ENCODE measurements around the gene PAX5.

PAX5 gene

DNA sequence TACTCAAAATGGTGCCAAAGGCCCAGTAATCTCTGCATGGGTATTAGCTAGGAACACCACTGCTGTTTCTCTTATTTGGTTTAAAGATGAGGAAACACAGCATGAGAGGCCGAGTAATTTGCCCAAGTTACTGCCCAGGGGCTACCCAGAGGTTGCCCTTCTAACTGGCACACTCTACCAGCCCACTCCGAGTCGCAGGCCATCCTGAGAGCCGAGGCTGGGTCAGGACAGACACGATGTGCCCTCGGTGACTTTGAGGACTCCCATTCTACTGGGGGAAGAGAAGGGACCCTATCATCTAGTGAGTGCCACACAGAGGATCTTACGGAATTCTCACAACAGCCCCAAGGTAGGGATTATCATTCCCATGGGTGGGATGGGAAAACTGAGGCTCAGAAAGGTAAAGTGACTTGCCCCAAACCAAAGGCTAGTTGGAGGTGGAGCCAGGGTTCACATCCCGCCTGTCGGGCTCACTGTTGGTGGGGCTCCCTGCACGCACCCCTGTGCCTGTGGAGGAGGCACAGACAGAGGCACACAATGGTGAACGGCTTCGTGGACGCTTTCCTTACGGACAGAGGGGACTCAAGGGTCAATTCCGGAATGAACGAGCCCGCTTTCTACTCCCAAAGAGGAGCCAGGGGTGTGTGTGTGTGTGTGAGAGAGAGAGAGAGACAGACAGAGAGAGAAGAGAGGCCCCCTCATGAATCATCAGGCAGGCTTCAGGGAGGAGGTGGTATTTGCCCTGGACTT, 236.4 kb downstream of the PAX5 start:
- Histone ChIP-seq H3K27ac (ENCODE audit: insufficient read depth, low read depth, low read length, poor library complexity, severe bottlenecking) (no peak overlapping the region), H3K36me3 (ENCODE audit: control insufficient read depth, insufficient read depth, low read length) (no peaks in the 10 kb centered on the region), H3K9me3 (ENCODE audit: control insufficient read depth, low read length) (no peaks in the 10 kb centered on the region), H3K4me1 (ENCODE audit: control insufficient read depth, insufficient read depth, low read length) (peaks cover 7% of the 10 kb centered on the region), H3K4me3 (ENCODE audit: insufficient read depth, low read depth, low read length) (no peak overlapping the region), H3K27me3 (ENCODE audit: control insufficient read depth, insufficient read depth, low read length, poor library complexity, severe bottlenecking) (no peaks in the 10 kb centered on the region)
- WGBS, 2 experiments = 90% methylated on average over 17 of the region's 17 CpGs

DNA sequence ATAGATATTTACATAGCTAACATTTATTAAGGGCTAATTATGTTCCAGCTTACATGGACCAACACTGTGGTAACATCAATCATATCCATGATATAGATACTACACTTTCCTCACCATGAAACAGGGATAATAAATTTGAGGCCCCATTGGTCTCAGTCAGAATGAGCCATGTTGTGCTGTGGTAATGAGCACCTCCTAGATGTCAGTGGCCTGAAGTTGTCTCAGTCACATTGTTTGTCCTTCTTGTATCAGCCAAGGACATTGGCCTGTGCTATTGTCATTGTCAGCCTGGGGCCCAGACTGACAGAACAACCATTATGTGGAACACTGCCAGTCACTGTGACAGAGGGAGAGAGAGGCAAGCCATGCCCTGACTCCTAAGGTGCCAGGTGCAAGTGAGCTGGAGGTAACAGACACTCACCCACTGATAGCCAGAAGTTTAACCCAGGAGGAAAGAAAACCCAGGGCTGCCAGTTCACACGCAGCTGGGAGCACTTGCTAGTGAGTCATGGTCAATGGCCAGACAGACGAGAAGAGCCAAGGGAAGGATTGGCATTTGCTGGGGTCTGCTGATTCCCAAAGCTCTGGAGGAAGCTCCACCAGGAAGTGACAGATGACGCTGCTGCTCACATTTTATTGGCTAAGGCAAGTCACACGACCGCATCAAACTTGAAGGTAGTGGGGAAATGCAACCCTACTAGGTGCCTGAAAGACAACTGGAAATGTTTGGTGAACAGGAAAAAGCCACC, 237.2 kb downstream of the PAX5 start:
- Histone ChIP-seq H3K4me3 (ENCODE audit: insufficient read depth, low read depth, low read length) (no peak overlapping the region), H3K4me1 (ENCODE audit: control insufficient read depth, insufficient read depth, low read length) (no peaks in the 10 kb centered on the region), H3K27me3 (ENCODE audit: control insufficient read depth, insufficient read depth, low read length, poor library complexity, severe bottlenecking) (no peaks in the 10 kb centered on the region), H3K36me3 (ENCODE audit: control insufficient read depth, insufficient read depth, low read length) (no peaks in the 10 kb centered on the region), H3K27ac (ENCODE audit: insufficient read depth, low read depth, low read length, poor library complexity, severe bottlenecking) (no peak overlapping the region), H3K9me3 (ENCODE audit: control insufficient read depth, low read length) (no peaks in the 10 kb centered on the region)
- WGBS, 2 experiments = 89 to 91% methylated on average over 5 of the region's 5 CpGs

DNA sequence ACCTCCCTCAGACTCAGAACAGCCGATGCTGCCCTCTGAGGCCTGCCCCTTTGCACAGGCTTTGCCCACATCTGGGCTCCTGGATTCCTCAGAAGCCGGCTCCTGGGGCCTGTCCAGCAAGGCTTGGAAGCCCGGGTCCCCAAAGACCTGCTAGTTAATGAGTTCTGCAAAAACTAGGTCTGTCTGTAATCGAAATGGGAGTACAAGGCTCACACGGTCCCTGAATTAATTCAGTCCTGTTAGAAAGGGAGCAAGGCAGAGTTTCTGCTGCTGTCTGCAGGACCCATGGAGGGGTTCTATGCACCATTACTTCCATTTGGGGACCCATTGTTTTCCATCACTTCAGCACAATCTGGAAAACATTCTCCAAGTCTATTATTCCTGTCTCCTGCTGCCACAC, 239.6 kb downstream of the PAX5 start:
- H3K27me3 ChIP-seq (ENCODE audit: control insufficient read depth, insufficient read depth, low read length, poor library complexity, severe bottlenecking) = no peaks in the 10 kb centered on the region
- peaks cover 5% of the 10 kb centered on the region for H3K4me1 ChIP-seq (ENCODE audit: control insufficient read depth, insufficient read depth, low read length)
- no peaks in the 10 kb centered on the region for H3K9me3 ChIP-seq (ENCODE audit: control insufficient read depth, low read length)
- WGBS, 2 experiments = 85 to 90% methylated on average over 5 of the region's 5 CpGs
- H3K36me3 ChIP-seq (ENCODE audit: control insufficient read depth, insufficient read depth, low read length) = no peaks in the 10 kb centered on the region
- H3K27ac ChIP-seq (ENCODE audit: insufficient read depth, low read depth, low read length, poor library complexity, severe bottlenecking) = no peak overlapping the region
- H3K4me3 ChIP-seq (ENCODE audit: insufficient read depth, low read depth, low read length) = no peak overlapping the region

DNA sequence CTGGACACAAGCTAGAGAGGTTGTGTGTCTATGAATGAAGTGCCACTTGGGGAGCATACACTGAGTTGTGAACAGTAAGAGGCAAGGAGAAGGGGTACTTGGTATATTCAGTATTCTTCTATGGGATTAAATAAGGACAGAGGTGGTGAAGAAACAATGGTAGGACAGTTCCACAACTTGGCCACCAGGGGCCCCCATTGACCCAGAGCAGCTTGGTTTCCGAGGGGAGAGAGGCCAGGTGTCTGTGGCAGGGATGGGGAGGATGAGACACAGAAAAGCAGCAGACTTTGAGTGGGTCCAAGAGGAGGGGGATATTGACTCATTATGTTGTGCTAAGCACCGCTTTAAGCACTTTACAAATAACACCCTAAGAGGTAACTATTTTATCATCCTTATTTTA, 240.8 kb downstream of the PAX5 start:
- WGBS, 2 experiments = 72 to 86% methylated on average over 1 to 2 of the region's 2 CpGs
- Histone ChIP-seq H3K4me3 (ENCODE audit: insufficient read depth, low read depth, low read length) (no peak overlapping the region), H3K27ac (ENCODE audit: insufficient read depth, low read depth, low read length, poor library complexity, severe bottlenecking) (no peak overlapping the region), H3K9me3 (ENCODE audit: control insufficient read depth, low read length) (no peaks in the 10 kb centered on the region), H3K36me3 (ENCODE audit: control insufficient read depth, insufficient read depth, low read length) (no peaks in the 10 kb centered on the region), H3K4me1 (ENCODE audit: control insufficient read depth, insufficient read depth, low read length) (peaks cover 5% of the 10 kb centered on the region), H3K27me3 (ENCODE audit: control insufficient read depth, insufficient read depth, low read length, poor library complexity, severe bottlenecking) (no peaks in the 10 kb centered on the region)

DNA sequence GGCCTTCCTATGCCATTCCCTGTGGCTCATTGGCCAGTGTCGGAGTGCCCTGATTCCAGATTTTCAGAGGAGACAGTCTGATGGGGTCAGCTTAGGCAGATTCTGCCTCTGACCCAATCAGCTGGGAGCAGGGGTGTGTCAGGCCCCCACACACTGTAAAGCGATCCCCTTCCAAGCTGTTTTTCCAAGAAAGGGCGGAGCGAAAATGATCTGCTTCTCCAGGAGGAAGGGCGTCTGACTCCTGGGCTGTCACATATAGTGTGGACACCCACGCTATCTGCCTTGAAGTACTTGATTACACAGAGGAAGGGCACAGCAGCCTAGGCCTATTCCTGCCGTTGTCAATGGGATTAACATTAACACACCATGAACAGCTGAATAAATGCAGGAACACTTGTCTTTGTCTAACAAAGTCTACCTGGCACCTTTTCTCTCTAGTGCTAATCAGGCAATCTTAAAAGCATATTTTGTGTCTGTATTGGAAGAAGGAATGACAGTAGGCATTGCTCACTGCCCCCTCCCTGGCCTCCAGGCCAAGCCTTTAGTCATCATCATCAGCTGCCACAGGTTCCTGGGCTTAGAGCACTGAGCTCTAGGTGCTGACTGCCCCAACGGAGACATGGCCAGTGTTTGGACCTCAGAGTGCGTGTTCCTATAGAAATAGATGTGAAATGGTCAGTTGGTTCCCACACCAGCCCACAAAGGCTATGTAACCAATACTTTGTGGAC, 242.7 kb downstream of the PAX5 start:
- H3K36me3 ChIP-seq (ENCODE audit: control insufficient read depth, insufficient read depth, low read length) = no peaks in the 10 kb centered on the region
- H3K9me3 ChIP-seq (ENCODE audit: control insufficient read depth, low read length) = no peaks in the 10 kb centered on the region
- WGBS, 2 experiments = 78 to 80% methylated on average over 9 of the region's 9 CpGs
- no peak overlapping the region for H3K4me3 ChIP-seq (ENCODE audit: insufficient read depth, low read depth, low read length)
- no peak overlapping the region for H3K27ac ChIP-seq (ENCODE audit: insufficient read depth, low read depth, low read length, poor library complexity, severe bottlenecking)
- H3K27me3 ChIP-seq (ENCODE audit: control insufficient read depth, insufficient read depth, low read length, poor library complexity, severe bottlenecking) = no peaks in the 10 kb centered on the region
- peaks cover 5% of the 10 kb centered on the region for H3K4me1 ChIP-seq (ENCODE audit: control insufficient read depth, insufficient read depth, low read length)

DNA sequence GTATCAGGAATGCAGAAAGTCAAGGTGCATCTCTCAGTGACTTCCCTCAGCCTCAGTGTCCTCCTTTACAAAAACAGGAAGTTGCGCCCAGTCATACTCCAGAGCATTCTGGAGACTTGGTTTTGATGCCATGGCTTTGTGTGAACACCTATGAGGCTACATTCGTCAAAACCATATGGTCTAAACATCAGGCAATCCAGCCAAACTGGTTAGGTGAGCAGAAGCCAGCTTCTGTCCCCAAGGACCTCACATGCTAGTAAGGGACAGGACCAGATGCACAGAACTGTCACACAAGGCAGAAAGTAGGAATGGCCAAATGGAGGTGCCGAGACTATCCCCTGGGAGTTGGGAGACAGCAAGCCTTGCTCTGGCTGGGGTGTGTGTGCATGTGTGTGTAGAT, 244.2 kb downstream of the PAX5 start:
- H3K4me1 ChIP-seq (ENCODE audit: control insufficient read depth, insufficient read depth, low read length) = peaks cover 5% of the 10 kb centered on the region
- no peak overlapping the region for H3K27ac ChIP-seq (ENCODE audit: insufficient read depth, low read depth, low read length, poor library complexity, severe bottlenecking)
- no peaks in the 10 kb centered on the region for H3K27me3 ChIP-seq (ENCODE audit: control insufficient read depth, insufficient read depth, low read length, poor library complexity, severe bottlenecking)
- H3K36me3 ChIP-seq (ENCODE audit: control insufficient read depth, insufficient read depth, low read length) = no peaks in the 10 kb centered on the region
- no peak overlapping the region for H3K4me3 ChIP-seq (ENCODE audit: insufficient read depth, low read depth, low read length)
- H3K9me3 ChIP-seq (ENCODE audit: control insufficient read depth, low read length) = no peaks in the 10 kb centered on the region
- WGBS, 2 experiments = 61 to 64% methylated on average over 3 of the region's 3 CpGs

DNA sequence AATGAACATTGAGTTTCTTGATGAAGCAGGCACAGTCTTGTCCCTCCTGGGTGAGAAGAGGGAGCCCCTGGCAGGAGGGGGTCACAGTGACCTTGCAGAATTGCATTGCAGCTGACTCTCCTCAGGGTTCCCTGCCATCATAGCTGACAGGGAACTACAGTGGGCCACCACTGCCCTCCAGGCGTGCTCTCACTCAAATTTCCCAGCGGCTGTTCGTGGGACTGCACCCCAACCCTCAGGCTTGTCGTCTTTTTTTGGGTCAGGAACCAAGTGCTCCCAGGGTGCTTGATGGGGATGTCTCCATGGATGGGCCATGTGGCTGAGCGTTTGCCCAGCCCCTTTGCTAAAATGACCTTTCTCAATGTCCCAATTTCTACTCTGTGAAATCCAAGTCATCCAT, 245.5 kb downstream of the PAX5 start:
- H3K27ac ChIP-seq (ENCODE audit: insufficient read depth, low read depth, low read length, poor library complexity, severe bottlenecking) = no peak overlapping the region
- no peak overlapping the region for H3K4me3 ChIP-seq (ENCODE audit: insufficient read depth, low read depth, low read length)
- H3K36me3 ChIP-seq (ENCODE audit: control insufficient read depth, insufficient read depth, low read length) = no peaks in the 10 kb centered on the region
- peaks cover 5% of the 10 kb centered on the region for H3K4me1 ChIP-seq (ENCODE audit: control insufficient read depth, insufficient read depth, low read length)
- H3K27me3 ChIP-seq (ENCODE audit: control insufficient read depth, insufficient read depth, low read length, poor library complexity, severe bottlenecking) = no peaks in the 10 kb centered on the region
- H3K9me3 ChIP-seq (ENCODE audit: control insufficient read depth, low read length) = no peaks in the 10 kb centered on the region
- WGBS, 2 experiments = 56 to 59% methylated on average over 5 of the region's 5 CpGs

DNA sequence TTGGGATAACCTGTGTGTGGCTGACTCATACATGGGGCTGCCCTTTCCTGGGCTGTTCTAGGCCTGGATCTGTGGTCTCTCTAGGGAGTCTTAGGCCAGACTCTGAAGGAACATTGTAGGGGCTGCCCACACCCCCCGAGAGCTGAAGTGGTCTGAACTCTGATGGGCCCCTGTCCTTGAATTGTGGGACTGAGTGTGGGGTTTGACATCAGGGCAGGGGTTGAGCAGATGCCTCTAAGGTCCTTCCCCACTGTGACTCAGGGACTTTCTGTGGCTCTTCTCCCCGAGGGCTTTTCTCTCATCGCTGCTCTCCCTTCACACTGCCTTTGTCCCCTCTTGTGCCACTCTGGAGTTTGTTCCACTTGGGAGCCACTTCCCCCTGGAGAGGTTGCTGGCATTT, 246.4 kb downstream of the PAX5 start:
- 59 to 60% methylated on average over 3 of the region's 3 CpGs for WGBS, 2 experiments
- Histone ChIP-seq H3K36me3 (ENCODE audit: control insufficient read depth, insufficient read depth, low read length) (no peaks in the 10 kb centered on the region), H3K9me3 (ENCODE audit: control insufficient read depth, low read length) (no peaks in the 10 kb centered on the region), H3K27ac (ENCODE audit: insufficient read depth, low read depth, low read length, poor library complexity, severe bottlenecking) (no peak overlapping the region), H3K27me3 (ENCODE audit: control insufficient read depth, insufficient read depth, low read length, poor library complexity, severe bottlenecking) (no peaks in the 10 kb centered on the region), H3K4me1 (ENCODE audit: control insufficient read depth, insufficient read depth, low read length) (peaks cover 5% of the 10 kb centered on the region), H3K4me3 (ENCODE audit: insufficient read depth, low read depth, low read length) (no peak overlapping the region)
